DOHH2 (cell line): Measurements from ENCODE around the gene CHAC2.

Experiments used
- H3F3A ChIP-seq: fragments of 200-600 bp; sonication (generic), shearing (Covaris generic); 2 replicates; pipeline ENCODE4 v1.6.0; 2016; ENCODE audit warnings: antibody characterized with exemption, mild to moderate bottlenecking; ENCODE audit not compliant: control insufficient read depth, insufficient read depth
- H3K27ac ChIP-seq: fragments of 200-600 bp; sonication (generic); 2 replicates; pipeline ENCODE4 v1.5.1; 2014; ENCODE audit warnings: low read depth, mild to moderate bottlenecking, low read length, moderate library complexity
- H3K27me3 ChIP-seq: fragments of 200-600 bp; sonication (generic); 2 replicates; pipeline ENCODE4 v1.6.1; 2014; ENCODE audit warnings: mild to moderate bottlenecking, low read length, mixed read lengths; ENCODE audit not compliant: control insufficient read depth
- H3K36me3 ChIP-seq: fragments of 200-600 bp; sonication (generic); 2 replicates; pipeline ENCODE4 v1.6.1; 2014; ENCODE audit warnings: mild to moderate bottlenecking, low read length, moderate library complexity, mixed read lengths; ENCODE audit not compliant: control insufficient read depth
- H3K4me1 ChIP-seq: fragments of 200-600 bp; sonication (generic); 2 replicates; pipeline ENCODE4 v1.6.1; 2014; ENCODE audit warnings: mild to moderate bottlenecking, low read length, mixed read lengths; ENCODE audit not compliant: control insufficient read depth
- H3K4me2 ChIP-seq: fragments of 200-600 bp; sonication (generic); 2 replicates; pipeline ENCODE4 v1.6.0; 2014; ENCODE audit warnings: mild to moderate bottlenecking, low read length, moderate library complexity
- H3K4me3 ChIP-seq: fragments of 200-600 bp; sonication (generic); 2 replicates; pipeline ENCODE4 v1.5.1; 2014; ENCODE audit warnings: mild to moderate bottlenecking, low read length, mixed read lengths
- H3K79me2 ChIP-seq: fragments of 200-600 bp; sonication (generic); 2 replicates; pipeline ENCODE4 v1.6.1; 2014; ENCODE audit warnings: mild to moderate bottlenecking, low read length, mixed read lengths; ENCODE audit not compliant: control insufficient read depth
- H3K9me2 ChIP-seq: fragments of 200-600 bp; sonication (generic); replicated peaks from 2 replicates; pipeline ENCODE4 v1.6.1; 2014; ENCODE audit warnings: mild to moderate bottlenecking, low read length, mixed read lengths; ENCODE audit not compliant: control insufficient read depth
- H3K9me3 ChIP-seq: fragments of 200-600 bp; sonication (generic); 2 replicates; pipeline ENCODE4 v1.6.1; 2014; ENCODE audit warnings: antibody characterized with exemption, low read length, mixed read lengths; ENCODE audit not compliant: control insufficient read depth, insufficient read depth
- H4K20me1 ChIP-seq: fragments of 200-600 bp; sonication (generic); 2 replicates; pipeline ENCODE4 v1.6.0; 2014; ENCODE audit warnings: low read depth, mild to moderate bottlenecking, antibody characterized with exemption, low read length, moderate library complexity; ENCODE audit not compliant: control insufficient read depth, insufficient read depth
- EZH2phosphoT487 ChIP-seq: fragments of 200-600 bp; sonication (generic); IDR thresholded peaks from 2 replicates; pipeline ENCODE4 v1.6.1; 2017; ENCODE audit warnings: borderline replicate concordance, mild to moderate bottlenecking, antibody characterized with exemption, low read length, moderate library complexity, mixed read lengths
- TF ChIP-seq, protein P1 (sequence below): fragments of 200-600 bp; sonication (generic); IDR thresholded peaks from one replicate; pipeline ENCODE4 v1.5.1; 2014; ENCODE audit warnings: antibody characterized with exemption, mild to moderate bottlenecking, low read depth, low read length; ENCODE audit not compliant: poor library complexity, severe bottlenecking

CHAC2 gene

DNA sequence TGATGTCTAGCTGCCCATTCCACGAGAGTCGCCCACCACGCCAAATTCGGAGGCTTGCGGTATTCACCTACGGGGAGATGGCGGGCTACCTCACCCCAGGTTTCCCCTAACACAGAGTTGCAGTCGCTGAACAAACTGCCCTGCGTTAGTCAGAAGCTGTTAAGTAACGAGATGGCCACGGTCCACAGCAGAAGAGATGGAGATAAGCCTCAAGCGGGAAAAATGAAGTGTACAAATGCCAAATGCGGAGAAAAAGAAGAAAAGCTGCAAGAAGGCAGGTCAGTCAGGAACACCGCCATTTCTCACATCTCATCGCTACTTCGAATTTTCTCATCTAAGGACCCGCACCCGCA lies 18.7 kb downstream of the CHAC2 start:
- Histone ChIP-seq H3K79me2 (peaks cover 99% of the 10 kb centered on the region), H3K4me2 (peak overlapping the region; percentile 61), H3K4me1 (peaks cover 33% of the 10 kb centered on the region), H4K20me1 (peaks cover 3% of the 10 kb centered on the region; the same call in 1 of the 2 replicates), H3F3A (peaks cover 4% of the 10 kb centered on the region), H3K9me2 (no peaks in the 10 kb centered on the region), H3K27ac (peak overlapping the region; percentile 68), H3K36me3 (peaks cover 44% of the 10 kb centered on the region), H3K27me3 (no peaks in the 10 kb centered on the region), H3K4me3 (peak overlapping the region; percentile 96), H3K9me3 (no peaks in the 10 kb centered on the region)
- TF ChIP-seq, protein P1, sequence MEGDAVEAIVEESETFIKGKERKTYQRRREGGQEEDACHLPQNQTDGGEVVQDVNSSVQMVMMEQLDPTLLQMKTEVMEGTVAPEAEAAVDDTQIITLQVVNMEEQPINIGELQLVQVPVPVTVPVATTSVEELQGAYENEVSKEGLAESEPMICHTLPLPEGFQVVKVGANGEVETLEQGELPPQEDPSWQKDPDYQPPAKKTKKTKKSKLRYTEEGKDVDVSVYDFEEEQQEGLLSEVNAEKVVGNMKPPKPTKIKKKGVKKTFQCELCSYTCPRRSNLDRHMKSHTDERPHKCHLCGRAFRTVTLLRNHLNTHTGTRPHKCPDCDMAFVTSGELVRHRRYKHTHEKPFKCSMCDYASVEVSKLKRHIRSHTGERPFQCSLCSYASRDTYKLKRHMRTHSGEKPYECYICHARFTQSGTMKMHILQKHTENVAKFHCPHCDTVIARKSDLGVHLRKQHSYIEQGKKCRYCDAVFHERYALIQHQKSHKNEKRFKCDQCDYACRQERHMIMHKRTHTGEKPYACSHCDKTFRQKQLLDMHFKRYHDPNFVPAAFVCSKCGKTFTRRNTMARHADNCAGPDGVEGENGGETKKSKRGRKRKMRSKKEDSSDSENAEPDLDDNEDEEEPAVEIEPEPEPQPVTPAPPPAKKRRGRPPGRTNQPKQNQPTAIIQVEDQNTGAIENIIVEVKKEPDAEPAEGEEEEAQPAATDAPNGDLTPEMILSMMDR, result no peak
- no peak for TF ChIP-seq EZH2phosphoT487

DNA sequence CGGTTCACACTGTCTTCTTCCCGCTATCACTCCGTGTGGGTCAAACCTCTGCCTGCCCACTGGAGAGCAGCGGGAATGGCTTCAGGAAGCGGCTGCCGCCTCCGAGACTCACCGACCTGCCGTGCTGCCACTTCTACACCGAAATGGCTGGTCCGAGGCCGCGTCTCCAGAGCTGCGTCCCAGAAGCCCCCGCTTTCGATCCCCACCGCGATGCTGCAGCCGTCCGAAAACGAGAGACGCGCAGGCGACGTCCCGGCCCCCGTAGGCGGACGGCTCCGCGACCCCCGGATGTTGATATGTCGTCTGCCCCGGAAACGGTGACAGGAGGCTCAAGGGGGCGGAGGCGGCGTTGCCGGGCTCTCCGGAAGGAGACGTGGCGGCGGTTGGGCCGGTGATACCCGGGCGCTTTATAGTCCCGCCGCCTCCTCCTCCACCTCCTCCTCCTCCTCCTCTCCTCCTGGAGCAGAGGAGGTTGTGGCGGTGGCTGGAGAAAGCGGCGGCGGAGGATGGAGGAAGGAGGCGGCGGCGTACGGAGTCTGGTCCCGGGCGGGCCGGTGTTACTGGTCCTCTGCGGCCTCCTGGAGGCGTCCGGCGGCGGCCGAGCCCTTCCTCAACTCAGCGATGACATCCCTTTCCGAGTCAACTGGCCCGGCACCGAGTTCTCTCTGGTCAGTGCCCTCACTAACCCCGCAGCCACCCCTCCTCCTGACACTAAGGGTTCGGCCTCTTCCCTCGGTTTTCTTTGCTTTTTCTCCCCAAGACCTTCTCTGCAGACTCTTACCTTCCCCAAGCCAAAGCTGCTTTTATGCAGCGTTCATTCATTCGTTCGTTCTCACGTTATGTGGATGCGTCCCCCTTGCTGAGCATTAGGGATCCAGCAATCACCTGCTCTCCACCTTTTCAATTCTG lies 19.4 kb downstream of the CHAC2 start, which contains the start of the genes ASB3 and ERLEC1:
ASB3 (minus strand) TSS at position 249 of the 909 bp plus-strand sequence. CDS start 21,381 bp downstream, outside the sequence.
ERLEC1 (plus strand) TSS at position 340 of the 909 bp plus-strand sequence; CDS start at position 507, 167 bp downstream.
- Histone ChIP-seq H3K4me1 (peaks cover 33% of the 10 kb centered on the region), H3K27ac (peak within 1 kb of the TSS; percentile 68), H3F3A (peaks cover 4% of the 10 kb centered on the region), H3K9me2 (no peaks in the 10 kb centered on the region), H3K4me2 (peak within 1 kb of the TSS; percentile 98), H3K36me3 (peaks cover 38% of the 10 kb centered on the region), H3K27me3 (no peaks in the 10 kb centered on the region), H3K9me3 (no peaks in the 10 kb centered on the region), H4K20me1 (peaks cover 3% of the 10 kb centered on the region; the same call in 1 of the 2 replicates), H3K79me2 (peaks cover 96% of the 10 kb centered on the region), H3K4me3 (peak within 1 kb of the TSS; percentile 96)
- TF ChIP-seq, protein P1, result no peak
- no peak for TF ChIP-seq EZH2phosphoT487

DNA sequence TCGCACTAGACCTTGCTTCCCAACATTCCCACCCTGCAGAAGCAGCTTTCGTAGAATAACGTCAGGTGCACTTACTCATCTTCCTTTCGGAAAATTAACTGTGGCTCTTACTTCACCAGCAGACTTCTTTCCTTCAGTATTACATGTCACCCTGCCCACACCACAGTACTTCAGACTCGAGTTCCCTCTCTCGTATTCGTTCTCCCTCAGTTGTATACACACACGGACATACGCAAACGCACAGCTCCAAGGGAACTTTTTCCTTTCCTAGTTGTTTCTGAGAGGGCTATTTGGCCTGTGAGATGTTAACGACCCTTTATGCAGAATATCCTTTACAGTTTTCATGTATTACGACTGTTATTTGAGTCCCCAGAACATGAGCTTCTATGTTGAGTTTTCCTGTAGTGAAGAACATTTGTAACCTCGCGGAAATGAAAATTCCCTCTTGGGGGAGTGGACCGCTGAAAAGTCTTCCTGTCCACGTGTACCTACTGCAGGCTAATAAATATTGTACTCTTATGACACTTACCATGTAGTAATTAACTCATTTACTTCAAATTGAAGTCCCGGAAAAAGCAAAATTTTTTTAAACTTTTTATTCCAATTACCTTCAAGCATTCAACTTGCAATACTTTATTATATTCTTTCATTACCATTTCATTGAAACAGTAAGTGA lies 20.1 kb downstream of the CHAC2 start:
- no peaks in the 10 kb centered on the region for H3K9me2 ChIP-seq
- H3K9me3 ChIP-seq, result no peaks in the 10 kb centered on the region
- peaks cover 3% of the 10 kb centered on the region; the same call in 1 of the 2 replicates for H4K20me1 ChIP-seq
- H3K27ac ChIP-seq, result peak overlapping the region; percentile 68
- peak overlapping the region; percentile 96 for H3K4me3 ChIP-seq
- peaks cover 96% of the 10 kb centered on the region for H3K79me2 ChIP-seq
- no peak for TF ChIP-seq EZH2phosphoT487
- TF ChIP-seq, protein P1, result no peak
- peaks cover 30% of the 10 kb centered on the region for H3K36me3 ChIP-seq
- no peaks in the 10 kb centered on the region for H3K27me3 ChIP-seq
- peaks cover 4% of the 10 kb centered on the region for H3F3A ChIP-seq
- peak overlapping the region; percentile 98 for H3K4me2 ChIP-seq
- H3K4me1 ChIP-seq, result peaks cover 33% of the 10 kb centered on the region
